GM12875 (cell line): Measurements from ENCODE around the gene INSIG1.

Experiments used
- H3K4me3 ChIP-seq: one replicate; pipeline ENCODE4 v1.5.1; 2011; ENCODE audit warnings: low read depth, low read length, control low read depth
- TF ChIP-seq, protein P1 (sequence below): IDR thresholded peaks from 2 replicates; pipeline ENCODE4 v1.5.1; 2011; ENCODE audit warnings: low read depth, mild to moderate bottlenecking, control low read depth, inconsistent platforms, low read length, moderate library complexity, borderline replicate concordance; ENCODE audit not compliant: insufficient read depth

Gene INSIG1

DNA sequence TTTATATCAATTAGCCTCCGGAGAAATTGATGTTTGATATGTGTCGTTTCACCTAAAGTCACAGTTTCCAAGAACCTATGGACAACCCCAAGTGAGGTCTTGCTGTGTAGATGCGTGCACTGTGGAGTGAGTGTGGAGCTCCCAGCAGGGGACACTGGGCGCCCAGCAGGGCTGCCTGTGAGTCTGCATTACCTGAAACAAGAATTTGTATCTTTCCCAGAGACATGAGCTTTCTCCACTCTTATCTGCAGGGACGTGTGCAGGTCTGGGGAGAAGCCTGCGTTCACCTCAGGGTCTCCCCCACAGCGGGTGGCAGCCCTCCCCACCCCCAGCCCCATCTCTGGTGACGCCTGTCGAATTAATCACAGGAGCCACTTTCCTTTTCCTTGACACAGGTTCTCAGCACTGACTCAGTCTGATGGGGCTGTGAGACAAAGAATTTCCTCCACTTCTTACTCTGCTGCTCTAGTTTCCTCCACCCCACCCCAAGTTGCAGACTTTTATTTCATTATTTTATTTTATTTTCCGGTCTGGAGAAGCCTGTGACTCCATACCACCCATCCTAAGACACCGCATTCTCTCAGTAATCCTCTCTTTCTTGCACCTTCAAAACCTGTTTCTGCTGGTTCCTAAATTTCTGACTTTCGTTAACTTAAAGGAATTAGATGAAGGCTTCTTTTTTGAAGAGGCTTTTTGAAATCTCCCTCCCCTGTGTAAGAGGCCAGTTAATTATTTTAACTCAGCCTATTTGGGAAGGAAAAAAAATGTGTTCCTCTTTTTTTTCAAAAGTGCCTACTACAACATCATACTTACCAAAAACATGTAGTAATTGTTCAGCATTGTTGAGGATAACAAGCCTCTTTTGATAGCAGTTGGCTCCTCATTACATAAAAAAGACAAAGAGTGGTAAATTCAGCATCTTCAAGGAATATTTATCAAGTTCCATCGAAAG lies 17.0 kb upstream of the INSIG1 start:
- TF ChIP-seq, protein P1, sequence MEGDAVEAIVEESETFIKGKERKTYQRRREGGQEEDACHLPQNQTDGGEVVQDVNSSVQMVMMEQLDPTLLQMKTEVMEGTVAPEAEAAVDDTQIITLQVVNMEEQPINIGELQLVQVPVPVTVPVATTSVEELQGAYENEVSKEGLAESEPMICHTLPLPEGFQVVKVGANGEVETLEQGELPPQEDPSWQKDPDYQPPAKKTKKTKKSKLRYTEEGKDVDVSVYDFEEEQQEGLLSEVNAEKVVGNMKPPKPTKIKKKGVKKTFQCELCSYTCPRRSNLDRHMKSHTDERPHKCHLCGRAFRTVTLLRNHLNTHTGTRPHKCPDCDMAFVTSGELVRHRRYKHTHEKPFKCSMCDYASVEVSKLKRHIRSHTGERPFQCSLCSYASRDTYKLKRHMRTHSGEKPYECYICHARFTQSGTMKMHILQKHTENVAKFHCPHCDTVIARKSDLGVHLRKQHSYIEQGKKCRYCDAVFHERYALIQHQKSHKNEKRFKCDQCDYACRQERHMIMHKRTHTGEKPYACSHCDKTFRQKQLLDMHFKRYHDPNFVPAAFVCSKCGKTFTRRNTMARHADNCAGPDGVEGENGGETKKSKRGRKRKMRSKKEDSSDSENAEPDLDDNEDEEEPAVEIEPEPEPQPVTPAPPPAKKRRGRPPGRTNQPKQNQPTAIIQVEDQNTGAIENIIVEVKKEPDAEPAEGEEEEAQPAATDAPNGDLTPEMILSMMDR = no peak
- H3K4me3 ChIP-seq = no peak overlapping the region

DNA sequence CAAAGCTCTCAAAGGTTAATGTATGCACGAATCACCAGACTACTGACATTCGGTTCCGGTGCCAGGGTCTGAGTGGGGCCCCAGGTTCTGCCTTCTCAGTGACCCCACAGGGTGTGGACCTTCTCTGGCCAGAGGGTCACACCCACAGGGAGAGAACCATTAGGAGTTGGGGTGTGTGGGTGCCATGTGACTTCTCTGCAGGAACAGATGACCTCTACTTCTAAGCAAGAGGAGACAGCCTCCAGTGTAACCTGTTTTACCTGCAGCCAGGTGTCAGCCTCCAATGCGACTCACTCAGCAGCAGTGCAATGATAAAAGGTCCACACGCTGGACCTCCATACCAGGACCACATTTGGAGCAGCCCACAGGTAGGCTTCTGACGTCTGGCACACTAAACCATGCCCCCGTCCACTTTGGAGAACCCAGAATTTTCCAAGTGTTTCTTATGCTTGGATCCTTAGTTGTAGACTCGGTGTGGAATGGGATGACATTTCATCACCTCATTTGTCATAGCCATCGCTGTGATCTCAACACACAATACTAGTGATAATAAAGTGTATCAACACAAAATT lies 16.2 kb upstream of the INSIG1 start:
- TF ChIP-seq, protein P1 = no peak
- no peak overlapping the region for H3K4me3 ChIP-seq

DNA sequence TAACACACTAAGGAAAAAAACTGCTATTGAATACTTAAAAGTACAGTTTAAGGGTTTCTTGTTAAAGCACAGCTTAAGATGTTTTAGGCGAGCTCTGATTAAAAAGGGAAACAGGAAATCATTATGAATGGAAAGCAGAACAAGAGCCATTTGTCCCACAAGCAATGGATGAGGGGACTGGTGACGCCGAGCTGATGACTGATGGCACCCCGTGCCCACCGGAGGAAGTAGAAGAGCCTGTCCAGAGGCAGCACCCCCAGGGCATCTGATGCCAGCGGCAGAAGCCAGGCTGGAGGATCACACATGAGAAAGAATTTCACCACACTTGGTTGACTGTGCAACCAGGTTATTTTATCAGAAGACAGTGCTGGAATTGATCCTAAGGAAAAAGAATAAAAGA lies 15.0 kb upstream of the INSIG1 start:
- H3K4me3 ChIP-seq = no peak overlapping the region
- TF ChIP-seq, protein P1 = no peak

DNA sequence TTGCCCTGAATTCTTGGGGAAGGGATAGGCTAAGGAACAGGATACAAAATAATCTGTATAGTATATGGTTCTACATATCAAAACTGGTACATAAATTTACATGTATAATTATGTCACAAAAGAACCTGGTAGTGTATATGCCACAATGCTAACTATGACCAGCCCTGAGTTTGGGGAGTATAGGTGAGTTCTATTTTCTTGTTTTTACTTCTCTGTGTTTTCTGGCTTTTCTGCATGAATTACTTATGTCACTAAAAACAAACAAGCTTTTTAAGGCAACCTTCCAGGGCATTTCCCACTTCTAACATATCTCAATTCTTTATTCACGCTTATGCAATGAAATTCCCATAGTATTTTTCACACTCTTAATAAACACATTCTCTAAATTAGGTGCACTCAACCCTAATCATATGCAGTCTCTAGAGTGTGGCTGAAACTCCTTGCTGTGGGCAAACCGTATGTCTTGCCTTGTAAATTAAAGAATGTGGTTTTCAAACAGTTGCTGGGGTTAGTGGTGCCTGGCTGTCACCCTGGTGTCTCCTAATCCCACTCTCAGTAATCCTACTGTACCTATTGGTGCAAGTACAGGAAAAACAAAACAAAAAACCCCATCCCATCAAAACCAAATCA lies 14.0 kb upstream of the INSIG1 start:
- no peak overlapping the region for H3K4me3 ChIP-seq
- TF ChIP-seq, protein P1 = no peak

DNA sequence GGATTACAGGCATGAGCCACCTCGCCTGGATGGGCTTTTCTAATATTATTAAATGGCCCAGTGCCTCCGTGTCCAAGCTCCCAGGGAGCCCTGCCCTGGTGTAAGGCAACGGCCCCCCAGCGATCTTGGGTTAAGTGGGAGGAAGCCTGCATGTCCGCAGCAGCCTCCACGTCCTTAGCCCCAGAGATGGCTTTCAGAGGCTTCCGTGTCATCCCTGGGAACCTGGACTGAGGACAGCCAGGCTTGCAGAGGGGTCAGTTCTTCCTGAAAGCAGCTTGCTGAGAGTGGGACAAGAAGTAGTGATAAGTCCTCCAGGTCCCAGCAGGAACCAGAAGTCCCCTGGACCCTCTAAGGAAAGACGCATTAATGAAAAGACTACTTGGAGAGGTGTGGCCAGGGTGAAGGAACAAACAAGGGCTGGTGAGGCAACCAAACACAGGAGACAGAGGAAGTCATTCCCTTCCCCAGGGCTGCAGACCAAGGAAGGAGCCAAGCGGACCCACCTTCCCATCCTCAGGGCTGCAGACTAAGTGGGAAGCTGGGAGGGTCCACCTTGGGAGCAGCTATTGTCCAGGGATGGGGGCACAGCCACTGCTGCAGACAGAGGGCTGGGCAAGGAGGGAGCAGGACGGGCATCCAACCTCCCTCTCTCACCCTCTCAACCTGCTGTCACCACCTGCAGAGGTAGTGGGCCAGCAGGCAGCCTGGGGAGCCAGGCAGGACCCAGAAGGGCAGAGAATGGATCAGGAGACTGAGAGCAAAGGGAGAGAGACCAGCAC lies 13.0 kb upstream of the INSIG1 start:
- TF ChIP-seq, protein P1 = no peak
- peak overlapping the region; percentile 23 for H3K4me3 ChIP-seq

DNA sequence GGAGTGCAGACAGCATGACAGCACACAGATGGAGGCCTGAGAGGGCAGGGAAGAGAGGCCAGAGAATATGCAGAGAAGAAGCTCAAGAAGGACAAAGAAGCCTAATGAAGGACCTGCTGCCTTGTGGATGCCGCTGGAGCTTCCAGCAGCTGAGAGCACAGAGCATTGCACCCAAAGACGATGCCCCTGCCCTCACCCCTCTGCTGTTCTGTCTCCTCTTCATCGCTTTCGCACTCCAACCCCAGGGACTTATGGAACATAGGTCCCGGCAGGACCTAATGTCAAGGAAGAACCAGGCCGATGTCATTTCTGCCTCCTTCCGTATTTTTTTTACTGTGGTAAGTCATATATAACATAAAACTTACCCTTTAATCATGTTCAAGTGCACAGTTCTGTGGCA lies 12.3 kb upstream of the INSIG1 start:
- H3K4me3 ChIP-seq = peak overlapping the region; percentile 23
- TF ChIP-seq, protein P1 = no peak
